GM21423 (cell line): Measurements from ENCODE around the gene BIN1.
"Not testable (repeated sequence)": the region's sequence is repeated elsewhere in the genome, so short reads cannot be mapped to it uniquely, and the experiment has no call there.

Experiments used
- ATAC-seq: cut with Tn5 transposase; IDR thresholded peaks from one replicate; pipeline ENCODE4 v1.9.1; 2021; ENCODE audit warnings: mild to moderate bottlenecking, moderate library complexity; ENCODE audit not compliant: unreplicated experiment

Gene BIN1

GRCh38 chr2:127134235-127134634 is 27.3 kb upstream of the BIN1 start:
- ATAC-seq: no peak

GRCh38 chr2:127133793-127134192 is 26.8 kb upstream of the BIN1 start:
- no peak for ATAC-seq

GRCh38 chr2:127130421-127130820 is 23.5 kb upstream of the BIN1 start:
- ATAC-seq: no peak

GRCh38 chr2:127129937-127130336 is 23.0 kb upstream of the BIN1 start:
- no peak for ATAC-seq

- peak; percentile 97 for ATAC-seq
Measured at GRCh38 chr2:127128445-127128904, 21.5 kb upstream of the BIN1 start.

- ATAC-seq: no peak
Measured at GRCh38 chr2:127125821-127126220, 18.9 kb upstream of the BIN1 start.

GRCh38 chr2:127124426-127124825 is 17.5 kb upstream of the BIN1 start:
- ATAC-seq: no peak

- no peak for ATAC-seq
Measured at GRCh38 chr2:127122361-127123027, 15.5 kb upstream of the BIN1 start.

- no peak for ATAC-seq
Measured at GRCh38 chr2:127121776-127122176, 14.8 kb upstream of the BIN1 start.

- no peak for ATAC-seq
Measured at GRCh38 chr2:127121353-127121752, 14.4 kb upstream of the BIN1 start.

- not testable (repeated sequence) for ATAC-seq
Measured at GRCh38 chr2:127120408-127120807, 13.5 kb upstream of the BIN1 start.

GRCh38 chr2:127118467-127118866 is 11.5 kb upstream of the BIN1 start:
- ATAC-seq: no peak

- no peak for ATAC-seq
Measured at GRCh38 chr2:127118038-127118437, 11.1 kb upstream of the BIN1 start.

GRCh38 chr2:127117603-127118002 is 10.6 kb upstream of the BIN1 start:
- no peak for ATAC-seq

- ATAC-seq: no peak
Measured at GRCh38 chr2:127115471-127116199, 8.7 kb upstream of the BIN1 start.

GRCh38 chr2:127110985-127111384 is 4.0 kb upstream of the BIN1 start:
- ATAC-seq: no peak

- no peak for ATAC-seq
Measured at GRCh38 chr2:127108090-127108523, 1.2 kb upstream of the BIN1 start.

- ATAC-seq: peak; percentile 10
Measured at GRCh38 chr2:127107622-127107999, 657 bp upstream of the BIN1 start.

- ATAC-seq: peak; percentile 20
Measured at GRCh38 chr2:127106457-127106990, 430 bp downstream of the BIN1 start.

GRCh38 chr2:127105656-127106456 is 1.1 kb downstream of the BIN1 start:
- ATAC-seq: no peak

- no peak for ATAC-seq
Measured at GRCh38 chr2:127104881-127105655, 1.9 kb downstream of the BIN1 start.
